GM18951 (cell line): ENCODE results near the gene MAP3K10.

Experiments
- POLR2A ChIP-seq: IDR thresholded peaks from 4 replicates; pipeline ENCODE4 v1.6.1; 2011; ENCODE audit warnings: mild to moderate bottlenecking; ENCODE audit not compliant: insufficient read length, insufficient read depth; ENCODE audit errors: extremely low read depth
- in situ Hi-C: fragments of 300-500 bp; cut with MboI; formaldehyde crosslinking; loops from one replicate; pipeline ENCODE4 v1.12.0; 2022; ENCODE audit warnings: low sequenced_read_pairs, mixed read lengths, inconsistent platforms; ENCODE audit not compliant: unreplicated experiment

The MAP3K10 gene

DNA sequence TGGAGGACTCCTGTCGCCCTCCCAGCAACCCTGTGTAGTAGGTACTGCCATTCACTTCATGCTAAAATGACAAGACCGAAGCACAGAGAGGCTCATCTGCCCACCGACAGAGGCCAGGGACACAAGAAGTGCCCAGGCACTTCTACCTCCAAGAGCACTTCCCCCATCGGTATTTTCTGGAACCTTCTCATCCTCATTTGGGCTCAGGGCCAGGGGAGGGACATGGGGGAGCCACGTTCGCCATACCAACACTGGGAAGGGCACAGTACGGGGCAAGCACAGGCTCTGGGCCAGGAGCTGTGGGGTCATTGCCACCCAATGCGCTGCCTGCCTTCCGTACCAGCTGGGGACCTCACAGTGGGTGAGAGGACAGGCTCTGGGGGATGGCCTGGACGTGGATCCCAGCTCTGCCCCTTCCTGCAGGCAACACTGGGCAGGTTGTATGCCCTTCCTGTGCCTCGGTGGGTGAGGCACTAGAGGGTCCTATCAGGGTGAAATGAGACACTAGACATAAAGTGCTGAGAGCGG lies 56.6 kb downstream of the MAP3K10 start:
- TF ChIP-seq POLR2A: no peak
- in situ Hi-C loops: no loop called here

DNA sequence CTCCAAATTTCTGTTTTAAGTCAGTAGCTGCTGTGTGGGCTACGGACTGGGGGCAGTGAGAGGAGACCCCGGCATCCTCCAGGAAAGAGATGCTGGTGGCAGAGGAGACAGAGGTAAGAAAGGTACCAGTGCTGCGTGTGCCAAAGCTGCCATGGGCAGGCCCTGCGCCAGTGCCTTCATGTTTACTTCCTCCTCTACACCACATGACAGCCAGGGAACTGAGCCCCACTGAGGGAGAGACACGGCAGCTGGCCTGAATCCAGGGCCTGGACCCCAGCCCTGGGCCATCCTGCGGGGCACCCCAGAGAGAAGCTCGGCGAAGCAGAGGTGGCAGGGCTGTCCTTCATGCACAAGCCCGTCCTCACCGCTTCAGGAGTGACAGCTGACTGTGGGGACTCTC lies 58.0 kb downstream of the MAP3K10 start:
- TF ChIP-seq POLR2A: no peak
- in situ Hi-C loops: no loop called here

DNA sequence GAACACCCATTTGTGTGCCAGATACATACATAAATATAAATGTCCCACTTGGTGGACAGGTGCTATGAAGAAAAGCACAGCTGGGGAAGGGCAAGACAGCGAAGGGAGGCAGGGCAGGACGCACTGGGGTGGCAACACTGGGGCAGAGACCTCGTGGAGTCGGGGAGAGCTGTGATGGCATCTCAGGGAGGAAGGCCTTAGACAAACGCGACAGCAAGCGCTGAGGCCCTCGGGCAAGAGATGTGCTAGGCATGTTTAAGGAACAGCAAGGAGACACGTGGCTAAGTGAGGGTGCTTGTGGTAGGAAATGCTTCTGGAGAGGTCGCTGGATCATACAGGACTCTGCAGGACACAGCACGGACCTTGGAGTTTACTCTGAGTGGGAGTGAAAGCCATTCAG lies 58.6 kb downstream of the MAP3K10 start:
- no peak for TF ChIP-seq POLR2A
- in situ Hi-C loops: no loop called here

DNA sequence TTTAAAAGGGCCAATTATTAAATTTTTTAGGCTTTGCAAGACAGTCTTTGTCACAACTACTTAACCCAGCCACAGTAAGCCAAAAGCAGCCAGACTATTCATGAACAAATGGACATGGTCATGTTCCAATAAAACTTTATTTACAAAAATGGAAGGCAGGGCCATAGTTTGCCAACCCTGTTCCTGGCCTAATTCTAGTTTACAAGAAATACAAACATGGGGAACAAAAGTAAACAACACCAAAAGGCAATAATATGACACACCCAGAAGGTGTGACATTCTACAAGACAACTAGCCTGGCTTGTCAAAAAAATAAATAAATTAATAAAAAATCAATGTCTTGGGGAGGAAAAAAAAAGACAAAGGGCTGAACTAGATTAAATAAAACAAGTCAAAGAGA lies 60.0 kb downstream of the MAP3K10 start:
- no peak for TF ChIP-seq POLR2A
- in situ Hi-C loops: no loop called here

DNA sequence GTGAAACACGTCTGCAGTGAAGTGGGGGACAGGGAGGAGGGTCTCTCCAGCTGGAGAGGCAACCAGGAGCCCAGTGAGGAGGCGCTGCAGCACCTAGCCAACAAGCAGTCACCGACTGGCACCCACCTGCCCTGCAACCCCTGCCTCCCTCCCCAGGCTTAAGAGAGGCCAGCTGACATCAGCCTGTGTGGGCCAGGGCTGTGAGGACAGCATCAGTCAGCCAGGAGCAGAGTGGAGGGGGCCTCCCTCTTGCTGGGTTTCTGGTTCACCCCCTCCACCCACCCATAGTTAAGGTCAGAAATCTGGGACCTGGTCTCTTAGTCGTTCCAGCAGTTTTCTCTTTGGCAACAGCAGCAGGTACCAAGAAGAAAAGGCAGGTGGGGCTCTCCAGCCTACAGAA lies 60.8 kb downstream of the MAP3K10 start:
- TF ChIP-seq POLR2A: no peak
- in situ Hi-C loops: no loop called here

DNA sequence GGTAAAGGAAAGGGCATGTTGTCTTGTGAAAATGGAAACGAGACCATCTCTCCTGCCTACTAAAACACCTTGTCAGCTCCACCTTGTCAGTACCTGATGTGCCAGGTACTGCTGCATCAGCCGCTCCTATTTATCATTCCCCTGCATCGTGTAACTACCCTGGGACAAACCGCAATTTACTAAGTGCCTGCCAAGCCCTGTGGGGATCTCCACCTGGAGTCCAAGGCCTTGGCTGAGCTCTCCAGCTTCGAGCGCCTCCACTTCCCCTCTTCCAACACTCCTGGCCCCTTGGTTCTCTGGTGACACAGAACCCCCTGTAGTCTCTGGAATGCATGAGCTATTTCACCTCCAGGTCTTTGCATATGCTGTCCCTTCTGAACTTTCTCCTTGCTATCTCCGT lies 61.2 kb downstream of the MAP3K10 start:
- TF ChIP-seq POLR2A: no peak
- in situ Hi-C loops: no loop called here

DNA sequence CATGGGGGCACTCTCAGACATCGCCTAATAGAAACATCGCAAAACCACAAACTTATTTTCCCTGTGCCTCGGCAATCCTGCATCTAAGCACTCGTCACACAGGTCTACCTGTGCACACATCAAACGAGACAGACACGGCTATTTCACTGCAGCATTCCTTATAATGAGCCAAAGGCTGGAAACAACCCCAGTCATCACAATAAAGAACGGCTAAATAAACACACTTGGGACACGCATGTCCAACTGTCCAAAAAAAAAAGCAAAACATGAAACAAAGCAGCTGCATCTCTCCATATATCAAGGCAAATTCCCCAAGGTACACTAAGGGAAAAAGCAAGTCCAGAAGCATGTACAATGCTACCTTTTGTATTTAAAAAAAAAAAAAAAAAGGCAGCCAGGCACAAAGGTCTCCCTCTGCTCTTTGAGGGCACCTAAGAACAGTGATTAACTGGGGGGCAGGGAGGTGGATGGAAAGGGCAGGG lies 62.4 kb downstream of the MAP3K10 start:
- no peak for TF ChIP-seq POLR2A
- in situ Hi-C loops: no loop called here

DNA sequence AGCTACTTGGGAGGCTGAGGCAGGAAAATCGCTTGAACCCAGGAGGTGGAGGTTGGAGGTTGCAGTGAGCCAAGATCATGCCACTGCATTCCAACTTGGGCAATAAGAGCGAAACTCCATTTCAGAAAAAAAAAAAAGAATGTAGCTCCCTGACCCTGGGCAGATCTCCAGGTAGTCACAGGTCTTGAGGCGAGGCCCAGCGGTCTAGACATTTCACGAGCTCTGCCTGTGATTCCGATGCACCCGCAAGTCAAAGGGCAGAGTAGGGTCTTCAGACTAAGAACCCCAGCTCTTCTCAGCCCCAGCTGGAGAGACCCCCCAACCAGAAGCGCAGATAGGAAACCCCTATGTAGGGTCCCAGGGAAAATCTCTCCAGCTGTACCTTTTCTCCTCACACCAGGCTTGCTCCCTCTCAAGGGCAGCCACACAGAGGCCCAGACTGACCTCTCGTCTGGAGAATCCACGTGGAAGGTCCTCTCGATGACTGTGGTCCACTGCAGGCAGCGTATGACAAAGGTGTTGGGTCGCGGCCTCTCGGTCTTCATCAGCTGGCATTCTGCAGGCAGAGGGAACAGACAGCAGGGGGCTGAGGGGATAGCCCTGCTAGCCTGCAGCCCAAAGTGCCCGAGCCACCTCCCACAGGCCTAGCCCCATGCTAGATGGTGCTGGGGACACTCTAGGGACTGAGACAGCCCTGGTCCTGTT lies 63.6 kb downstream of the MAP3K10 start:
- no peak for TF ChIP-seq POLR2A
- in situ Hi-C loops: no loop called here

DNA sequence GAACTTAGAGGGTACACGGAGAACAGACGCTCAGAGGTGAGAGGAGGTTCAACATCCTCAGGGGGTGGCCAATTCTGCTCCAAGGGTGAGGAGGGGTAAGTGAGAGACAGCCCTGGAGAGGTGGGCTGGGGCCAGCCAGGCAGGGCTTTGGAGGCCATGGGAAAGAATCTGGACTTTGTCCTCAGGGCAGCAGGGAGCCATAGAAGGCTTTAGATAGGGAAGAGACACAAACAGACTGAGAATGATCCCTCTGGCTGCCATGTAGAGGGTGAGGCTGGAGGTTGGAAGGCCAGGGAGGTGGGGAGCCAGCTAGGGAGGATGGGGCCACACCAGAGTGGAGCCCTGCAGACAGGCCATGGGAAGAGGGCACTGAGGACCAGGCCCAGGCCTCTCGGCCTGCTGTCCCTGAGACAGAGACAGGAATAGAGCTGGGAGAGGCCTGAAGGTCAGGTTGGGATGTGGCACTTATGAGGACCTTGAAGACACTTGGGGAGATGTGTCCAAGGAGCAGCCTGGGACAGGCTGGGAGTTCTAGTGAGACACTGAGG lies 64.5 kb downstream of the MAP3K10 start:
- no peak for TF ChIP-seq POLR2A

DNA sequence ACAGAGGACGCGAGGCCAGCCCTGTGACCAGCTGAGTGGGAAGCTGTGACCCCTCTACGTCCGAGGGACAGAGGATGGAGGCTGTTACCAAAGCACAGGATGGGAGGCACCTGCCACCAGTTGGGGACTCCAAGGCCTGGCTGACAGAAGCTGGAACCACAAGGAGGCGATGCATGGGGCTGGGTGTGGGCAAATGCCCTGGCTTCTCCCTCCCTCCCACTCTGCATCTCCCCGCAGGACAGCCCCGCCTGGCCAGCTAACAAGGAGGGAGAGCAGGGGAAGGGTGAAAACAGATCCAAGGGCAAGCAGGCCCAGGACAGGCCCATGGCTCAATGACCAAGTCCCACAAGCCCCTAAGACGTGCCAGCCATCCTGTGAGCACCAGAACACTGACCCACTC lies 65.3 kb downstream of the MAP3K10 start:
- no peak for TF ChIP-seq POLR2A
- in situ Hi-C loops: no loop called here

More for the DNA sequence above, 64.5 kb downstream of the MAP3K10 start:
- in situ Hi-C loops: no loop called here

DNA sequence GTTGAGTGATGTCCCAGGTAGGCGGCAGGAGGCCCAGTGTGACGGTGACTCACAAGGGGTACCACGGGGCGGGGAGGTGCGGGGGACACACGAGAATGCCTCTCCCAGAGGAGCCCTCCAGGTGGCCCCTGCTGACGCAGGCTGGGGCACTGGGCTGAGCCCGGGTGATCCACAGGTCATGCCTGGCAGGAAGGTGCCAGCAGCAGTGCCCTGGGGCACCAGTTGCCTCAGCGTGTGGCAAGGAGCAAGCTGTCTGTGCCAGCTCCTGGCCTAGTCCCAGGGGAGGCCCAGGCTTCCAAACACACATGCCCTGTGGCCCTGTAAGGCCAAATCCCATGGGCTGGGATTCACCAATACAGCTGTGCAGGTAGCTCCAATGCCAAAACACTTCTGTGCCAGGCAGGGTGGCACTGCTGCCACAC lies 65.9 kb downstream of the MAP3K10 start:
- TF ChIP-seq POLR2A: no peak
- in situ Hi-C loops: no loop called here

DNA sequence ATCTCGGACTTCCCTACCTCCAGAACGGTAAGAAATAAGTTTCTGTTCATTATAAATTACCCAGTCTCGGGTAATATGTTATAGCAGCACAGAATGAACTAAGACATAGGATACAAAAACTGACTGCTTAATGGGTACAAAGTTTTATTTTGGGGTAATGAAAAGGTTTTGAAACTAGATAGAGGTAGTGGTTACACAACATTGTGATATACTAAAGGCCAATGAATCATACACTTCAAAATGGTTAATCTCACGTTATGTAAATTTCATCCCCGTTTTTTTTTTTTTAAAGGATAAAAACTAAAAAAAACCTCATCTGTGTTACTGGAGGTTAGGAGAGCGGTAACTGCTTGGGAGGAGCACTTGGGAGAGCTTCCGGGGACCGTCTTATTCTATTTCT lies 70.4 kb downstream of the MAP3K10 start:
- no peak for TF ChIP-seq POLR2A
- in situ Hi-C loops: no loop called here

DNA sequence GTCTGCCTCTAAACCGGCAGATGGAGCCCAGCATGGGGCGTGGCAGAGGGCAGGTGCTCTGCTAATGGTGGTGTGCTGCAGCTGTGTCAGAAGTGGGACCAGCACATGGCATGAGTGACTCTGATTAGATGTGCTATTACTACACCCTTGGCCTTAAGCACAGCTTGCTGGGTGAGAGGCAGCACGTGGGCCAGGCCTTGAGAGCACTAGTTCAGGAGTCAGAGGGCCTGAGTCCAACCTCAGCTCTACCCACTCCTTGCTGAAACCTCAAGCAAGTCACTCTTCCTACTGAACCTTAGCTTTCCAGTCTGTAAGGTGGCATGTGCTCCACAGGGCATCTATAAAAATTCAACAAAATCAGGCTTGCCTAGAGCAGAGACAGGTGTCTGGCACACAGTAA lies 71.2 kb downstream of the MAP3K10 start:
- TF ChIP-seq POLR2A: no peak
- in situ Hi-C loops: no loop called here
